Chondrocyte (in vitro differentiated cells): ENCODE data around the gene VPS41. TPM values are rescaled to one million over a fixed set of nuclear protein-coding genes. Genes with fewer than 3 reads are reported as not detected.

Experiments
- DNase-seq: peaks from one replicate; pipeline ENCODE4 v3.0.0; 2021; ENCODE audit warnings: mixed read lengths, low spot score
- H3K27ac Mint-ChIP-seq: one replicate; pipeline ENCODE4 v1.8.0; 2021; ENCODE audit warnings: mild to moderate bottlenecking, moderate library complexity, mixed read lengths; ENCODE audit not compliant: unreplicated experiment
- H3K27me3 Mint-ChIP-seq: 2 replicates; pipeline ENCODE4 v1.8.0; 2021; ENCODE audit warnings: low read depth, mixed read lengths
- H3K36me3 Mint-ChIP-seq: 2 replicates; pipeline ENCODE4 v1.8.0; 2021; ENCODE audit warnings: low read depth, mixed read lengths
- H3K4me1 Mint-ChIP-seq: 2 replicates; pipeline ENCODE4 v1.8.0; 2021; ENCODE audit warnings: low read depth, mild to moderate bottlenecking, mixed read lengths
- H3K4me3 Mint-ChIP-seq: one replicate; pipeline ENCODE4 v1.8.0; 2021; ENCODE audit warnings: mild to moderate bottlenecking, moderate library complexity, mixed read lengths; ENCODE audit not compliant: unreplicated experiment
- H3K9me3 Mint-ChIP-seq: 2 replicates; pipeline ENCODE4 v1.8.0; 2021; ENCODE audit warnings: low read depth, mixed read lengths
- CTCF ChIP-seq: fragments of 200-600 bp; sonication (generic); IDR thresholded peaks from 2 replicates; pipeline ENCODE4 v1.5.0; 2021; ENCODE audit warnings: antibody characterized with exemption, mild to moderate bottlenecking, moderate library complexity
- total RNA-seq: library from RNA; stranded (reverse); gene quantifications from 3 replicates; pipeline ENCODE4 v1.2.1, GENCODE V29; 2021

The VPS41 gene
- total RNA-seq, 1 donor from 2014 or later, result 83.9 TPM

- Mint-ChIP-seq H3K36me3 (no peaks in the 10 kb centered on the region), H3K27ac (no peak overlapping the region), H3K4me1 (peaks cover 35% of the 10 kb centered on the region), H3K9me3 (no peaks in the 10 kb centered on the region), H3K4me3 (peak overlapping the region; percentile 98), H3K27me3 (no peaks in the 10 kb centered on the region)
- DNase-seq, result no peak
- no peak for TF ChIP-seq CTCF
Measured at GRCh38 chr7:38907766-38908165, 1.2 kb downstream of the VPS41 start.

- Mint-ChIP-seq H3K27me3 (no peaks in the 10 kb centered on the region), H3K4me1 (peaks cover 40% of the 10 kb centered on the region), H3K9me3 (no peaks in the 10 kb centered on the region), H3K4me3 (no peak overlapping the region), H3K27ac (no peak overlapping the region), H3K36me3 (no peaks in the 10 kb centered on the region)
- no peak for DNase-seq
- TF ChIP-seq CTCF, result no peak
Measured at GRCh38 chr7:38907066-38907465, 1.9 kb downstream of the VPS41 start.

GRCh38 chr7:38905056-38905759 is 3.8 kb downstream of the VPS41 start:
- no peaks in the 10 kb centered on the region for H3K36me3 Mint-ChIP-seq
- TF ChIP-seq CTCF, result no peak
- H3K4me3 Mint-ChIP-seq, result no peak overlapping the region
- no peaks in the 10 kb centered on the region for H3K9me3 Mint-ChIP-seq
- no peak overlapping the region for H3K27ac Mint-ChIP-seq
- DNase-seq, result no peak
- no peaks in the 10 kb centered on the region for H3K27me3 Mint-ChIP-seq
- H3K4me1 Mint-ChIP-seq, result peaks cover 40% of the 10 kb centered on the region

GRCh38 chr7:38903057-38903456 is 5.9 kb downstream of the VPS41 start:
- H3K9me3 Mint-ChIP-seq, result no peaks in the 10 kb centered on the region
- H3K27me3 Mint-ChIP-seq, result no peaks in the 10 kb centered on the region
- no peak for DNase-seq
- H3K36me3 Mint-ChIP-seq, result no peaks in the 10 kb centered on the region
- peaks cover 30% of the 10 kb centered on the region for H3K4me1 Mint-ChIP-seq
- no peak overlapping the region for H3K4me3 Mint-ChIP-seq
- no peak for TF ChIP-seq CTCF
- no peak overlapping the region for H3K27ac Mint-ChIP-seq

GRCh38 chr7:38902449-38902848 is 6.5 kb downstream of the VPS41 start:
- Mint-ChIP-seq H3K36me3 (no peaks in the 10 kb centered on the region), H3K27ac (no peak overlapping the region), H3K4me3 (no peak overlapping the region), H3K9me3 (no peaks in the 10 kb centered on the region), H3K4me1 (peaks cover 25% of the 10 kb centered on the region), H3K27me3 (no peaks in the 10 kb centered on the region)
- no peak for TF ChIP-seq CTCF
- DNase-seq, result no peak
